Panc1 (cell line): Measurements from ENCODE around the gene CSTPP1. TPM values are rescaled to one million over a fixed set of nuclear protein-coding genes. Genes with fewer than 3 reads are reported as not detected.

Experiments
- ATAC-seq: fragments of 200-7000 bp; cut with Tn5 transposase; 2 replicates; pipeline ENCODE4 v1.9.1; 2020; ENCODE audit warnings: mild to moderate bottlenecking, moderate library complexity
- BruUV-seq: library from RNA; stranded (reverse); fragments of 400-500 nt; replicated peaks from 2 replicates; lab custom pipeline; 2021; lab: Mats Ljungman, UMichigan
- CTCF ChIA-PET: fragments of 300-600 bp; sonication (Branson Sonifier 250); formaldehyde crosslinking; loops from one replicate; lab custom pipeline; 2022; ENCODE audit warnings: antibody characterized with exemption; lab: Charles Lee
- POLR2A ChIA-PET: fragments of 300-600 bp; sonication (Branson Sonifier 250); formaldehyde crosslinking; loops from one replicate; lab custom pipeline; 2022; ENCODE audit warnings: antibody characterized with exemption; lab: Charles Lee
- DNase-seq: peaks from one replicate; pipeline ENCODE4 v3.0.0-alpha.2; 2010; ENCODE audit warnings: low read depth, low spot score
- H3K27ac ChIP-seq: 2 replicates; pipeline ENCODE4 v1.5.1; 2011; ENCODE audit warnings: mild to moderate bottlenecking, low read length, inconsistent platforms
- H3K27me3 ChIP-seq: fragments of 200-500 bp; sonication (Bioruptor generic); 2 replicates; pipeline ENCODE4 v1.6.0; 2014; ENCODE audit warnings: low read length, inconsistent platforms; ENCODE audit not compliant: control insufficient read depth, insufficient read depth
- H3K36me3 ChIP-seq: fragments of 200-500 bp; sonication (Bioruptor generic); 2 replicates; pipeline ENCODE4 v1.5.1; 2014; ENCODE audit warnings: inconsistent platforms, mild to moderate bottlenecking, low read length, moderate library complexity; ENCODE audit not compliant: control insufficient read depth, insufficient read depth
- H3K4me1 ChIP-seq: 2 replicates; pipeline ENCODE4 v1.5.1; 2011; ENCODE audit warnings: inconsistent platforms, mild to moderate bottlenecking, low read length, moderate library complexity; ENCODE audit not compliant: control insufficient read depth, insufficient read depth
- H3K4me3 ChIP-seq, 2 experiments: 2 replicates each; pipeline ENCODE4 v1.5.1; 2011 to 2012; ENCODE audit warnings: low read depth in 2 of 2, low read length in 2 of 2, mild to moderate bottlenecking in 2 of 2, inconsistent platforms in 1 of 2, moderate library complexity in 1 of 2
- H3K9me3 ChIP-seq: fragments of 200-500 bp; sonication (Bioruptor generic); 2 replicates; pipeline ENCODE4 v1.5.1; 2014; ENCODE audit warnings: low read depth, mild to moderate bottlenecking, inconsistent platforms, low read length, moderate library complexity; ENCODE audit not compliant: control insufficient read depth, insufficient read depth
- POLR2AphosphoS5 ChIP-seq: IDR thresholded peaks from 2 replicates; pipeline ENCODE4 v1.6.1; 2012; ENCODE audit warnings: mild to moderate bottlenecking, low read depth, low read length, moderate library complexity
- SIN3A ChIP-seq: IDR thresholded peaks from 2 replicates; pipeline ENCODE4 v1.6.1; 2012; ENCODE audit warnings: low read depth, mild to moderate bottlenecking, low read length, moderate library complexity, borderline replicate concordance; ENCODE audit not compliant: insufficient read depth
- TCF7L2 ChIP-seq: IDR thresholded peaks from 2 replicates; pipeline ENCODE4 v1.6.1; 2011; ENCODE audit warnings: mild to moderate bottlenecking, low read depth, low read length, inconsistent platforms
- in situ Hi-C: cut with HindIII; loops from 2 replicates; pipeline ENCODE4 v1.10.0; 2016; ENCODE audit warnings: low sequenced_read_pairs, low pct_unique_long_range_greater_than_20kb
- intact Hi-C: fragments of 100-400 bp; cut with micrococcal nuclease; formaldehyde crosslinking; loops from one replicate; pipeline ENCODE4 v1.10.0; 2022; ENCODE audit not compliant: unreplicated experiment
- total RNA-seq: library from RNA; stranded (reverse); gene quantifications from one replicate; pipeline ENCODE4 v1.2.1, GENCODE V29; 2021; ENCODE audit not compliant: unreplicated experiment
- TF ChIP-seq, protein P1 (sequence below): fragments of 450-650 bp; IDR thresholded peaks from 2 replicates; pipeline ENCODE4 v1.5.1; 2017; ENCODE audit warnings: mild to moderate bottlenecking
- TF ChIP-seq, protein P2 (sequence below), 2 experiments: IDR thresholded peaks; 2 replicates each; pipeline ENCODE4 v1.6.1; 2011 to 2012; ENCODE audit warnings: low read depth in 2 of 2, control low read depth in 1 of 2, low read length in 1 of 2, mild to moderate bottlenecking in 1 of 2, moderate library complexity in 1 of 2; ENCODE audit not compliant: insufficient read depth in 1 of 2

Gene CSTPP1
- total RNA-seq, 1 experiment from 2014 or later, result 29.0 TPM

DNA sequence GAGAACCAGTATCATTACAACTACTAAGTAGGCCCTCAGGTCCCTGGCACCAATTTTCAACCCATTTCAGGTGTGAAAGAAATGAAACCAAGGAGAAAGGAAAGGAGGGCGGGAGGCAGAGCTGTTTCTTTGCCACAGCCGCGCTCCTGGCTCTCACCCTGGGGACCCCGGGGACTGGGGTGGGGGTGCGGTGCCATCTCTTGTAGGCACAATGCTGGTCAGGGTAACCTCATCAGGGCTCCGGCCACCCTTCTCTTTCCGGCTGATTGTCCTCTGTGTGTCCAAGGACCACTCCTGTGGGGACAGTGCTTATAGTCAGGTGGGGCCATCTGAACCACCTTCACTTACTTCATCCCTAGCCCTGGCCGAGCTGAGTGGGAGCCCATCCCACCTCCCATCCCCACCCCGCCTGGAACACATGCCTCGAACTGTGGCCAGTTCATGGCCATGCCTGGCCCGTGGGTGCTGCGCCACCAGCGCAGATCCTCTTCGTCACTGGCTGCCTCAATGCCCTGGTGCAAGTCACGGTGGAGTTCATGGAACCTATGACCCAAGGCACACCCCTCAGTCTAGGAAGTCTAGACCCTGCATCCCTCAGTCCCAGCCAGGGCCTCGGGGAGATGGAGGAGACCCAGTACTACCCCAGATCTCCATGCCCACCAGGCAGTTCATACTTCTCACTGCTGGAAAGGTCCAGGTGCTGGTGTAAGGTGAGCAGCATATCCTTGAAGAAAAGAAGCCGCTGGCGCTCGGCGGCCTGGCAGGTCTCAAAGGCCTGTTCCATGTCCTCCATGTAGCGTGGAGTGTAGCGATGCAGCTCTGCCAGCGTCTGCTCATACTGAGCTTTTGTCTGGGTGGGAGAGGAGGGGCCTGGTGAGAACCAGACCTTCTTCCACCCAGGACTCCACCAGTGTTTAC is 242.4 kb downstream of the CSTPP1 start:
- ATAC-seq (no peak), DNase-seq (no peak)
- no peak overlapping the region for H3K4me3 ChIP-seq
- TF ChIP-seq, protein P1, sequence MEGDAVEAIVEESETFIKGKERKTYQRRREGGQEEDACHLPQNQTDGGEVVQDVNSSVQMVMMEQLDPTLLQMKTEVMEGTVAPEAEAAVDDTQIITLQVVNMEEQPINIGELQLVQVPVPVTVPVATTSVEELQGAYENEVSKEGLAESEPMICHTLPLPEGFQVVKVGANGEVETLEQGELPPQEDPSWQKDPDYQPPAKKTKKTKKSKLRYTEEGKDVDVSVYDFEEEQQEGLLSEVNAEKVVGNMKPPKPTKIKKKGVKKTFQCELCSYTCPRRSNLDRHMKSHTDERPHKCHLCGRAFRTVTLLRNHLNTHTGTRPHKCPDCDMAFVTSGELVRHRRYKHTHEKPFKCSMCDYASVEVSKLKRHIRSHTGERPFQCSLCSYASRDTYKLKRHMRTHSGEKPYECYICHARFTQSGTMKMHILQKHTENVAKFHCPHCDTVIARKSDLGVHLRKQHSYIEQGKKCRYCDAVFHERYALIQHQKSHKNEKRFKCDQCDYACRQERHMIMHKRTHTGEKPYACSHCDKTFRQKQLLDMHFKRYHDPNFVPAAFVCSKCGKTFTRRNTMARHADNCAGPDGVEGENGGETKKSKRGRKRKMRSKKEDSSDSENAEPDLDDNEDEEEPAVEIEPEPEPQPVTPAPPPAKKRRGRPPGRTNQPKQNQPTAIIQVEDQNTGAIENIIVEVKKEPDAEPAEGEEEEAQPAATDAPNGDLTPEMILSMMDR, result no peak
- TF ChIP-seq TCF7L2 (no peak), SIN3A (no peak), POLR2AphosphoS5 (no peak)
- TF ChIP-seq, protein P2, sequence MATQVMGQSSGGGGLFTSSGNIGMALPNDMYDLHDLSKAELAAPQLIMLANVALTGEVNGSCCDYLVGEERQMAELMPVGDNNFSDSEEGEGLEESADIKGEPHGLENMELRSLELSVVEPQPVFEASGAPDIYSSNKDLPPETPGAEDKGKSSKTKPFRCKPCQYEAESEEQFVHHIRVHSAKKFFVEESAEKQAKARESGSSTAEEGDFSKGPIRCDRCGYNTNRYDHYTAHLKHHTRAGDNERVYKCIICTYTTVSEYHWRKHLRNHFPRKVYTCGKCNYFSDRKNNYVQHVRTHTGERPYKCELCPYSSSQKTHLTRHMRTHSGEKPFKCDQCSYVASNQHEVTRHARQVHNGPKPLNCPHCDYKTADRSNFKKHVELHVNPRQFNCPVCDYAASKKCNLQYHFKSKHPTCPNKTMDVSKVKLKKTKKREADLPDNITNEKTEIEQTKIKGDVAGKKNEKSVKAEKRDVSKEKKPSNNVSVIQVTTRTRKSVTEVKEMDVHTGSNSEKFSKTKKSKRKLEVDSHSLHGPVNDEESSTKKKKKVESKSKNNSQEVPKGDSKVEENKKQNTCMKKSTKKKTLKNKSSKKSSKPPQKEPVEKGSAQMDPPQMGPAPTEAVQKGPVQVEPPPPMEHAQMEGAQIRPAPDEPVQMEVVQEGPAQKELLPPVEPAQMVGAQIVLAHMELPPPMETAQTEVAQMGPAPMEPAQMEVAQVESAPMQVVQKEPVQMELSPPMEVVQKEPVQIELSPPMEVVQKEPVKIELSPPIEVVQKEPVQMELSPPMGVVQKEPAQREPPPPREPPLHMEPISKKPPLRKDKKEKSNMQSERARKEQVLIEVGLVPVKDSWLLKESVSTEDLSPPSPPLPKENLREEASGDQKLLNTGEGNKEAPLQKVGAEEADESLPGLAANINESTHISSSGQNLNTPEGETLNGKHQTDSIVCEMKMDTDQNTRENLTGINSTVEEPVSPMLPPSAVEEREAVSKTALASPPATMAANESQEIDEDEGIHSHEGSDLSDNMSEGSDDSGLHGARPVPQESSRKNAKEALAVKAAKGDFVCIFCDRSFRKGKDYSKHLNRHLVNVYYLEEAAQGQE (IDR thresholded peaks at IDR 0.05; ENCODE audit: insufficient read depth in 1 of 2, low read depth in 2 of 2, low read length in 1 of 2), result no peak
- peaks cover 15% of the 10 kb centered on the region for H3K4me1 ChIP-seq
- intact Hi-C loops, result loop anchor here (10.0 kb wide), 2 partner anchors 76 to 176 kb away; partner anchors contain the start of genes MYBPC3 and NR1H3
- no TSS peak for BruUV-seq
- H3K9me3 ChIP-seq, result no peaks in the 10 kb centered on the region
- CTCF ChIA-PET, result interaction anchor here (0.5 to 1.6 kb wide), 7 partner anchors 14 to 260 kb away, joined by 3 to 6 read pairs (median 5); partner anchors contain the start of gene DDB2
- POLR2A ChIA-PET, result interaction anchor here (0.5 to 0.8 kb wide), 4 partner anchors 13 to 65 kb away, joined by 3 to 14 read pairs (median 8); partner anchors contain the start of gene DDB2
- H3K27me3 ChIP-seq, result no peaks in the 10 kb centered on the region
- in situ Hi-C loops, result no loop called here
- H3K36me3 ChIP-seq, result peaks cover 2% of the 10 kb centered on the region
- H3K27ac ChIP-seq, result no peak overlapping the region

- H3K27ac ChIP-seq, result no peak overlapping the region
- in situ Hi-C loops, result no loop called here
- H3K36me3 ChIP-seq, result peaks cover 2% of the 10 kb centered on the region
- H3K4me3 ChIP-seq, result no peak overlapping the region
- H3K4me1 ChIP-seq, result peaks cover 21% of the 10 kb centered on the region
- TF ChIP-seq, protein P1, result peak; percentile 86
- TF ChIP-seq SIN3A, result no peak
- CTCF ChIA-PET, result interaction anchor here (0.6 to 1.0 kb wide), 3 partner anchors 35 to 115 kb away, joined by 5 to 6 read pairs (median 5); partner anchors contain the start of gene DDB2
- no peaks in the 10 kb centered on the region for H3K9me3 ChIP-seq
- intact Hi-C loops, result loop anchor here (10.0 kb wide), 2 partner anchors 75 to 175 kb away; partner anchors contain the start of genes MYBPC3 and NR1H3
- POLR2A ChIA-PET, result interaction anchor here (0.6 to 0.8 kb wide), 2 partner anchors 35 to 50 kb away, joined by 4 to 11 read pairs; partner anchors contain the start of gene DDB2
- no peaks in the 10 kb centered on the region for H3K27me3 ChIP-seq
- DNase-seq, result no peak
- BruUV-seq, result no TSS peak
- ATAC-seq, result peak; percentile 40; the same call in 1 of the 2 replicates
Observed at GRCh38 chr11:47179655-47179991, 243.1 kb downstream of the CSTPP1 start.
